Subcutaneous adipose tissue (tissue), 4 donors: ENCODE results near the gene CHAT. TPM values are rescaled to one million over a fixed set of nuclear protein-coding genes. Genes with fewer than 3 reads are reported as not detected.

Experiments used
- CTCF ChIP-seq: fragments of 450-650 bp; IDR thresholded peaks from one replicate; pipeline ENCODE4 v1.5.1; 2016; ENCODE audit warnings: low read depth, mild to moderate bottlenecking, control low read depth, antibody characterized with exemption, moderate library complexity
- total RNA-seq, 4 donors: library from RNA; depleted of rRNA; stranded (reverse); fragments of >200 nt; gene quantifications; one replicate each; pipeline ENCODE4 v1.1.0, GENCODE V29; 2016

CHAT gene
- total RNA-seq, 4 donors from 2014 or later = not detected

DNA sequence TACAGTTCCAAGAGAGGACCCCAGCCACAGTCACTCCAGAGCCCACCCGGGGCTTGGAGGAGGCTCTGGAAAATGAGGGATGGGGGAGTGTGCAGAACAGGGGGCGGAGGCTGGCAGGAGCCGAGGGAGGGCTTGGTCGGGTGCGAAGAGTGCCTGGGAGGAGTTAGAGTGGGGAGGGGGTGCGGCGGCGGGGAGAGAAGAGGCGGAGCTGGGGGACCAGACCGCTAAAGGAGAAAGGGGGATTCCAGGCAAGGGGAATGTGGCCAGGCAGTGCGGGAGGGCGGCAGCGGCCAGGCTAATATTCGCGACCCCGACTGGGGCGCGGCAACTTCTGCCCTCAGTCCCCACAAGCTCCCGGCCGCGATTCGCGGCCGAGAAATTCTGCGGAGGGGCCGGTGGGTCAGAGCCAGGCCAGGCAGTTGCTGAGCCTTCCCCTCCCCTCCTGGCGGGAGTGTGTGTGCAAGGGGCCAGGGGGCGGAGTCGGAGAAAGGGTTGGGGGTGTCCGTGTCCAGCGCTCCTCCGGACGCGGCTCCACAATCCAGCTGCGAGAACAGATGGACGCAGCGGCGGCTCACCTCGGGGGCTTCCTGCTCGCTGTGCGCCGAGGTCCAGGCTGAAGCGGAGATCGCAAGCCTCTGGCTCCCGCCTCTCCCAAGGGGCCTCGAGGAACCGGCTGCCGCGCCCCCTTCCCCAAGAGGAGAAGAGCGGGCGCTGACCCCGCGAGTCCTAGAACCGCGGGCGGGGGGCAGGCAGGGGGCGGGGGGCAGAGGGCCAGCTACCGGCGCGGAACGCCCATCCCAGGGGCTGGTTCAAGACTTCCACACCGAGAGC is 4.3 kb upstream of the CHAT start:
- no peak for TF ChIP-seq CTCF

GRCh38 chr10:49610114-49610457 is 3.8 kb upstream of the CHAT start, which contains the start of gene SLC18A3:
SLC18A3 (plus strand) TSS chr10:49610310; CDS start chr10:49610741, 431 bp downstream.
- no peak for TF ChIP-seq CTCF

DNA sequence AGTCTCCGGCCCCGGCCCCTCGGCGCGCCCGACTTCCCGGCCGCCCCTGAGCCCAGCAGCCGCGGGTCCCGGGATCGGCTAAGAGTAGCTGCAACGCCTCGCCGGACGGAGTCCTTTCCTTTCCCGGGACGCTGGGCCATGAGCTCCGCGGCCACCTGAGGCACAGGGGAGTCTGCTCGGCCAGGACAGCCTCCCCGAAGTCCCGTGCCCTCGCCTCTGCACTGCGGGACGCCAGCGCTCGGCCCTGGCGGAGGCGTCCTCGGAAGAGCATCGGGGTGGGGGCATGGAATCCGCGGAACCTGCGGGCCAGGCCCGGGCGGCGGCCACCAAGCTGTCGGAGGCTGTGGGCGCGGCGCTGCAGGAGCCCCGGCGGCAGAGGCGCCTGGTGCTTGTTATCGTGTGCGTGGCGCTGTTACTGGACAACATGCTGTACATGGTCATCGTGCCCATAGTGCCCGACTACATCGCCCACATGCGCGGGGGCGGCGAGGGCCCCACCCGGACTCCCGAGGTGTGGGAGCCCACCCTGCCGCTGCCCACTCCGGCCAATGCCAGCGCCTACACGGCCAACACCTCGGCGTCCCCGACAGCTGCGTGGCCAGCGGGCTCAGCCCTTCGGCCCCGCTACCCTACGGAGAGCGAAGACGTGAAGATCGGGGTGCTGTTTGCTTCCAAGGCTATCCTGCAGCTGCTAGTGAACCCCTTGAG is 3.2 kb upstream of the CHAT start:
- no peak for TF ChIP-seq CTCF

- no peak for TF ChIP-seq CTCF
Observed at GRCh38 chr10:49611166-49611815, 2.5 kb upstream of the CHAT start.

GRCh38 chr10:49611816-49612512 is 1.9 kb upstream of the CHAT start:
- no peak for TF ChIP-seq CTCF

DNA sequence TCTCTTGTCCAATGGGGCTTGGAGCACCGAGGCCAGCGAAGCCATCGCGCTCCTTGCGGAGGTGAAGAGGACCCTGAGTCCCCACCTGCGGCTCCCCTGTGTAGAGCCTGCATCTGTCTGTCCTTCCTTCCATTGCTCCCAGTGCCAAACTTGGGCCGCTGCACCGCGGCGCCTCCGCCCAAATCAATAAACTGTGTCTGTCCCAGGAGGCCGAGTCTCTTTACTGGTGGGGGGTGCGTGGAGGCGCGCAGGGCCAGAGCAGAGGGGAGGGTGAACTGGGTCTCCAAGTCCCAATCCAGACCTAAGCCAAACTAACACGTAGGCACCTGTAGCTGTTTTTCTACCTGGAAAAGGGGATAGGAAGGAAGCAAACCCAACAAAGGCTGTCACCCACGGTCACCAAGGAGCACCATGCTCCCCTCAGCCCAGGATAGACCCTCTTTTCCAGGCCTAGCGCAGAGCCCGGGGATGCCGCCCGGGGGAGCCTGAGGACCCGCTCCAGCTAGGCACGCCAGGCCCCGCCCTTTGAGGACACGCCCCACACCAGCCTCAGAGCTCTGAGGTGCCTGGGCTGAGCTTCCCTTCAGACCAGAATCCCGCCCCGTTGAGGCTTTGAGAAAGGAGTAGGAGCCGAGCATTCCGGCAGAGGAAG is 1.2 kb upstream of the CHAT start:
- TF ChIP-seq CTCF = no peak
